GM20000 (cell line): ENCODE measurements around the gene GRID2.

Experiments
- DNase-seq: peaks from one replicate; pipeline ENCODE4 v3.0.0; 2012; ENCODE audit warnings: low spot score
- CTCF ChIP-seq: IDR thresholded peaks from 2 replicates; pipeline ENCODE4 v1.5.1; 2012; ENCODE audit warnings: mild to moderate bottlenecking, control low read depth; ENCODE audit errors: extremely low read depth, missing control alignments

The GRID2 gene

GRCh38 chr4:92303621-92304027 is at the start of gene GRID2:
GRID2 (plus strand) TSS chr4:92303966.
- no peak for TF ChIP-seq CTCF
- no peak for DNase-seq

GRCh38 chr4:92253986-92254671 is 49.6 kb upstream of the GRID2 start:
- no peak for DNase-seq
- no peak for TF ChIP-seq CTCF

- DNase-seq: no peak
- TF ChIP-seq CTCF: no peak
Observed at GRCh38 chr4:92254767-92255442, 48.9 kb upstream of the GRID2 start.

GRCh38 chr4:92255920-92256244 is 47.9 kb upstream of the GRID2 start:
- no peak for TF ChIP-seq CTCF
- no peak for DNase-seq

- DNase-seq: no peak
- TF ChIP-seq CTCF: no peak
Observed at GRCh38 chr4:92257931-92258857, 45.6 kb upstream of the GRID2 start.

GRCh38 chr4:92261256-92261655 is 42.5 kb upstream of the GRID2 start:
- TF ChIP-seq CTCF: no peak
- DNase-seq: no peak

- no peak for DNase-seq
- TF ChIP-seq CTCF: no peak
Observed at GRCh38 chr4:92262371-92262770, 41.4 kb upstream of the GRID2 start.
